HEK293 (cell line): ENCODE data around the gene C11orf71.

Source experiments
- CTCF ChIA-PET: fragments of 350-600 bp; formaldehyde crosslinking; extraction: SDS; loops from one replicate; lab custom pipeline; 2021; ENCODE audit warnings: antibody characterized with exemption; lab: Yijun Ruan, JAX
- POLR2A ChIA-PET: fragments of 300-600 bp; formaldehyde crosslinking; extraction: SDS; loops from one replicate; lab custom pipeline; 2020; ENCODE audit warnings: antibody characterized with exemption, inconsistent platforms; lab: Yijun Ruan, JAX
- H3K27ac ChIP-seq: fragments of 200-500 bp; sonication (Bioruptor generic); 2 replicates; pipeline ENCODE4 v1.5.1; 2014; ENCODE audit warnings: low read depth, low read length, control low read depth, inconsistent platforms; ENCODE audit errors: extremely low read depth
- H3K36me3 ChIP-seq, 2 experiments: fragments of 200-500 bp in 1 of 2; sonication (Bioruptor generic) in 1 of 2; 1 replicate in 1 of 2; 2 replicates in 1 of 2; pipeline ENCODE4 v1.5.1; 2014 to 2017; ENCODE audit warnings: inconsistent platforms in 2 of 2, low read length in 2 of 2; ENCODE audit not compliant: control insufficient read depth in 2 of 2, insufficient read depth in 1 of 2
- H3K4me1 ChIP-seq: fragments of 200-500 bp; sonication (Bioruptor generic); 2 replicates; pipeline ENCODE4 v1.5.1; 2014; ENCODE audit warnings: mild to moderate bottlenecking, low read length, inconsistent platforms; ENCODE audit not compliant: control insufficient read depth, insufficient read depth
- H3K4me3 ChIP-seq: 2 replicates; pipeline ENCODE4 v1.5.1; 2011; ENCODE audit warnings: low read depth, mild to moderate bottlenecking, control low read depth, low read length, moderate library complexity
- H3K9me3 ChIP-seq: fragments of 200-500 bp; sonication (Bioruptor generic); 2 replicates; pipeline ENCODE4 v1.5.1; 2014; ENCODE audit warnings: low read depth, low read length, inconsistent platforms; ENCODE audit not compliant: control insufficient read depth, insufficient read depth
- IKZF3 ChIP-seq: fragments of 450-650 bp; IDR thresholded peaks from 2 replicates; pipeline ENCODE4 v1.5.0; 2018; ENCODE audit warnings: missing biosample characterization, mild to moderate bottlenecking, missing genetic modification characterization, moderate library complexity
- OVOL3 ChIP-seq: fragments of 450-650 bp; formaldehyde crosslinking; IDR thresholded peaks from 2 replicates; pipeline ENCODE4 v1.5.1; 2016; ENCODE audit warnings: missing biosample characterization, missing genetic modification characterization
- SALL2 ChIP-seq: fragments of 450-650 bp; formaldehyde crosslinking; IDR thresholded peaks from 2 replicates; pipeline ENCODE4 v1.5.0; 2017; ENCODE audit warnings: missing biosample characterization, mild to moderate bottlenecking, missing genetic modification characterization, borderline replicate concordance
- TCF7L2 ChIP-seq: IDR thresholded peaks from 2 replicates; pipeline ENCODE4 v1.6.1; 2011; ENCODE audit warnings: low read depth, mild to moderate bottlenecking, inconsistent platforms, low read length, moderate library complexity, borderline replicate concordance
- ZFP3 ChIP-seq: fragments of 450-650 bp; formaldehyde crosslinking; IDR thresholded peaks from 2 replicates; pipeline ENCODE4 v1.5.1; 2016; ENCODE audit warnings: low read depth, missing biosample characterization, missing genetic modification characterization
- ZNF146 ChIP-seq: fragments of 450-650 bp; formaldehyde crosslinking; IDR thresholded peaks from 2 replicates; pipeline ENCODE4 v1.5.1; 2016; ENCODE audit warnings: missing biosample characterization, missing genetic modification characterization
- ZNF280C ChIP-seq: fragments of 450-650 bp; formaldehyde crosslinking; IDR thresholded peaks from 2 replicates; pipeline ENCODE4 v1.5.1; 2016; ENCODE audit warnings: missing biosample characterization, missing genetic modification characterization
- ZNF302 ChIP-seq: fragments of 450-650 bp; formaldehyde crosslinking; IDR thresholded peaks from 2 replicates; pipeline ENCODE4 v1.5.1; 2016; ENCODE audit warnings: missing biosample characterization, missing genetic modification characterization, low read depth
- ZNF37A ChIP-seq: fragments of 450-650 bp; IDR thresholded peaks from 2 replicates; pipeline ENCODE4 v1.5.1; 2018; ENCODE audit warnings: missing biosample characterization, missing genetic modification characterization
- ZNF398 ChIP-seq: fragments of 450-650 bp; formaldehyde crosslinking; IDR thresholded peaks from 2 replicates; pipeline ENCODE4 v1.5.1; 2017; ENCODE audit warnings: missing biosample characterization, missing genetic modification characterization
- ZNF549 ChIP-seq: fragments of 450-650 bp; IDR thresholded peaks from 2 replicates; pipeline ENCODE4 v1.5.1; 2018; ENCODE audit warnings: missing biosample characterization, missing genetic modification characterization, mild to moderate bottlenecking, inconsistent platforms, moderate library complexity
- ZNF624 ChIP-seq: fragments of 450-650 bp; formaldehyde crosslinking; IDR thresholded peaks from 2 replicates; pipeline ENCODE4 v1.5.1; 2017; ENCODE audit warnings: missing biosample characterization, missing genetic modification characterization
- ZNF658 ChIP-seq: fragments of 450-650 bp; formaldehyde crosslinking; IDR thresholded peaks from 2 replicates; pipeline ENCODE4; 2016; ENCODE audit warnings: missing biosample characterization, missing genetic modification characterization
- ZNF843 ChIP-seq: fragments of 450-650 bp; formaldehyde crosslinking; IDR thresholded peaks from 2 replicates; pipeline ENCODE4 v1.5.1; 2016; ENCODE audit warnings: missing biosample characterization, missing genetic modification characterization
- ZSCAN23 ChIP-seq: fragments of 450-650 bp; formaldehyde crosslinking; IDR thresholded peaks from 2 replicates; pipeline ENCODE4 v1.5.1; 2016; ENCODE audit warnings: missing biosample characterization, missing genetic modification characterization
- TF ChIP-seq, protein P1 (sequence below): fragments of 450-650 bp; formaldehyde crosslinking; IDR thresholded peaks from 2 replicates; pipeline ENCODE4 v1.5.1; 2016; ENCODE audit warnings: missing biosample characterization, missing genetic modification characterization
- TF ChIP-seq, protein P2 (sequence below): fragments of 450-650 bp; formaldehyde crosslinking; IDR thresholded peaks from 2 replicates; pipeline ENCODE4 v1.5.1; 2016; ENCODE audit warnings: missing biosample characterization, missing genetic modification characterization, borderline replicate concordance
- TF ChIP-seq, protein P3 (sequence below): fragments of 450-650 bp; formaldehyde crosslinking; IDR thresholded peaks from 2 replicates; pipeline ENCODE4 v1.5.1; 2016; ENCODE audit warnings: missing biosample characterization, missing genetic modification characterization

C11orf71 gene

GRCh38 chr11:114384487-114384886 lies 15.8 kb downstream of the C11orf71 start:
- H3K27ac ChIP-seq: no peak overlapping the region
- no peak overlapping the region for H3K4me3 ChIP-seq
- ChIA-PET POLR2A (no interaction called here), CTCF (interaction anchor here (0.6 kb wide), 1 partner anchor 20 kb away, joined by 4 read pairs; no protein-coding TSS in a partner anchor)
- H3K36me3 ChIP-seq: no peaks in the 10 kb centered on the region
- no peak for TF ChIP-seq ZFP3 (tag by site-specific recombination)
- TF ChIP-seq, protein P1, sequence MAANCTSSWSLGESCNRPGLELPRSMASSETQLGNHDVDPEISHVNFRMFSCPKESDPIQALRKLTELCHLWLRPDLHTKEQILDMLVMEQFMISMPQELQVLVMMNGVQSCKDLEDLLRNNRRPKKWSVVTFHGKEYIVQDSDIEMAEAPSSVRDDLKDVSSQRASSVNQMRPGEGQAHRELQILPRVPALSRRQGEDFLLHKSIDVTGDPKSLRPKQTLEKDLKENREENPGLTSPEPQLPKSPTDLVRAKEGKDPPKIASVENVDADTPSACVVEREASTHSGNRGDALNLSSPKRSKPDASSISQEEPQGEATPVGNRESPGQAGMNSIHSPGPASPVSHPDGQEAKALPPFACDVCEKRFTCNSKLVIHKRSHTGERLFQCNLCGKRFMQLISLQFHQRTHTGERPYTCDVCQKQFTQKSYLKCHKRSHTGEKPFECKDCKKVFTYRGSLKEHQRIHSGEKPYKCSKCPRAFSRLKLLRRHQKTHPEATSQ (tag by site-specific recombination): no peak
- TF ChIP-seq ZNF398 (tag by site-specific recombination): no peak
- TF ChIP-seq TCF7L2: no peak
- no peak for TF ChIP-seq SALL2 (tag by site-specific recombination)
- TF ChIP-seq ZNF37A (tag by site-specific recombination): no peak
- no peak for TF ChIP-seq OVOL3 (tag by site-specific recombination)
- TF ChIP-seq ZNF658 (tag by site-specific recombination): no peak
- no peak for TF ChIP-seq ZNF843 (tag by site-specific recombination)
- no peak for TF ChIP-seq ZSCAN23 (tag by site-specific recombination)
- TF ChIP-seq, protein P2, sequence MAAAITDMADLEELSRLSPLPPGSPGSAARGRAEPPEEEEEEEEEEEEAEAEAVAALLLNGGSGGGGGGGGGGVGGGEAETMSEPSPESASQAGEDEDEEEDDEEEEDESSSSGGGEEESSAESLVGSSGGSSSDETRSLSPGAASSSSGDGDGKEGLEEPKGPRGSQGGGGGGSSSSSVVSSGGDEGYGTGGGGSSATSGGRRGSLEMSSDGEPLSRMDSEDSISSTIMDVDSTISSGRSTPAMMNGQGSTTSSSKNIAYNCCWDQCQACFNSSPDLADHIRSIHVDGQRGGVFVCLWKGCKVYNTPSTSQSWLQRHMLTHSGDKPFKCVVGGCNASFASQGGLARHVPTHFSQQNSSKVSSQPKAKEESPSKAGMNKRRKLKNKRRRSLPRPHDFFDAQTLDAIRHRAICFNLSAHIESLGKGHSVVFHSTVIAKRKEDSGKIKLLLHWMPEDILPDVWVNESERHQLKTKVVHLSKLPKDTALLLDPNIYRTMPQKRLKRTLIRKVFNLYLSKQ (tag by site-specific recombination): no peak
- TF ChIP-seq, protein P3, sequence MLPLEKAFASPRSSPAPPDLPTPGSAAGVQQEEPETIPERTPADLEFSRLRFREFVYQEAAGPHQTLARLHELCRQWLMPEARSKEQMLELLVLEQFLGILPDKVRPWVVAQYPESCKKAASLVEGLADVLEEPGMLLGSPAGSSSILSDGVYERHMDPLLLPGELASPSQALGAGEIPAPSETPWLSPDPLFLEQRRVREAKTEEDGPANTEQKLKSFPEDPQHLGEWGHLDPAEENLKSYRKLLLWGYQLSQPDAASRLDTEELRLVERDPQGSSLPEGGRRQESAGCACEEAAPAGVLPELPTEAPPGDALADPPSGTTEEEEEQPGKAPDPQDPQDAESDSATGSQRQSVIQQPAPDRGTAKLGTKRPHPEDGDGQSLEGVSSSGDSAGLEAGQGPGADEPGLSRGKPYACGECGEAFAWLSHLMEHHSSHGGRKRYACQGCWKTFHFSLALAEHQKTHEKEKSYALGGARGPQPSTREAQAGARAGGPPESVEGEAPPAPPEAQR (tag by site-specific recombination): no peak
- TF ChIP-seq ZNF624 (tag by site-specific recombination): no peak
- no peak for TF ChIP-seq ZNF549 (tag by site-specific recombination)
- TF ChIP-seq ZNF280C (tag by site-specific recombination): no peak
- TF ChIP-seq IKZF3 (tag by site-specific recombination): no peak
- no peaks in the 10 kb centered on the region for H3K4me1 ChIP-seq
- no peaks in the 10 kb centered on the region for H3K9me3 ChIP-seq

GRCh38 chr11:114382509-114382908 lies 17.8 kb downstream of the C11orf71 start:
- CTCF ChIA-PET: interaction anchor here (0.6 kb wide), 2 partner anchors 35 to 358 kb away, joined by 3 to 4 read pairs; no protein-coding TSS in a partner anchor
- POLR2A ChIA-PET: no interaction called here
- Histone ChIP-seq H3K4me1 (no peaks in the 10 kb centered on the region), H3K9me3 (no peaks in the 10 kb centered on the region), H3K4me3 (no peak overlapping the region), H3K27ac (no peak overlapping the region), H3K36me3 (no peaks in the 10 kb centered on the region)
- TF ChIP-seq ZNF146: 0 out of 2 replicates have a peak, but pooled peaks have one; percentile 29
- no peak for TF ChIP-seq ZNF302 (tag by site-specific recombination)
